Endometrial microvascular endothelial cells (primary cell): Measurements from ENCODE around the gene NOCT. TPM values are rescaled to one million over a fixed set of nuclear protein-coding genes. Genes with fewer than 3 reads are reported as not detected.
"Not testable (repeated sequence)": the region's sequence is repeated elsewhere in the genome, so short reads cannot be mapped to it uniquely, and the experiment has no call there.

ENCODE experiments used
- in situ Hi-C: cut with HindIII; loops from 2 replicates; pipeline ENCODE4 v1.10.0; 2017; ENCODE audit warnings: low sequenced_read_pairs, low pct_unique_long_range_greater_than_20kb; ENCODE audit errors: inconsistent ontology term
- total RNA-seq: library from RNA; depleted of rRNA; stranded (reverse); fragments of >200 nt; gene quantifications from one replicate; pipeline ENCODE4 v1.2.3, GENCODE V29; 2015; ENCODE audit errors: inconsistent ontology term

The NOCT gene
- total RNA-seq, 1 donor from 2014 or later, result 20.5 TPM

DNA sequence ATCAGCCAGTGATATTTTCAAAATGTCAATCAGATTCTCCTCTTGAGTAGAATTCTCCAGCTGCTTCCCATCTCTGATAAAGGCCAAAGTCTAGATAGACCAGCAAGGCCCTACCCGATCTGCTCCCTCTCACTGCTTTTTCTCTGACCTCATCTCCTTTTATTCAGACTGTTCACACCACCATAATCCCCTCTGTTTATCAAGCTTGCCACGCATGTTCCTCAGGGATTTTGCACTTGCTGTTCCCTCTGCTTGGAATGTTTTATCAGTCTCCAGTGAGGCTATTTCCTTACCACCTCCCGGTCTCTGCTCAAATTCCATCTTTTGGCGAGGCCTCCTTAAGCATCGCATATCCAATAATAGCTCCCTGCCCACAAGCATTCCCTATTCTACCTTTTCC is 20.1 kb downstream of the NOCT start:
- in situ Hi-C loops, result no loop called here

GRCh38 chr4:139036885-139037284 is 21.3 kb downstream of the NOCT start:
- in situ Hi-C loops, result no loop called here

DNA sequence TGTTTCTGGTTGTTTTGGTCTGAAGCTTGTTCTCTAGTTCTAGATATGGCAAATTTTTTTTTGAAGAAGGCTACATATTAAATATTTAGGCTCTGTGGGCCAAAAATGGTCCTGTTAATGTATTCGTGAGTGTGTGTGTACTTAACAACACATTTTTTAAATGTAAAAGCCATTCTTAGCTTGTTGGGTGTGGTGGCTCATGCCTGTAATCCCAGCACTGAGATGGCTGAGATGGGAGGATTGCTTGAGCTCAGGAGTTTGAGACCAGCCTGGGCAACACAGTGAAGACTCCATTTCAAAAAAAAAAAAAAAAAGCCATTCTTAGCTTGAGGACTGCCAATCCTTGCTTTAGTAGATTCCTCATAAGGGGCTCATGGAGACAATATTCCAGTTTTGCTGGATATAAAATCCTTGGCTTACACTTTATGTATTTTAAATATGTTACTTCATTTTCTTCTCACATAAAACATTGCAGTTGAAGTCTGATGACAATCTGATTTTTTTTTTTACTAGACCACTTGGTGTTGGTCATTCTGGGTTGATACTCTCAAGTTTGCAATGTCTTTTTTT is 23.4 kb downstream of the NOCT start:
- in situ Hi-C loops, result no loop called here

DNA sequence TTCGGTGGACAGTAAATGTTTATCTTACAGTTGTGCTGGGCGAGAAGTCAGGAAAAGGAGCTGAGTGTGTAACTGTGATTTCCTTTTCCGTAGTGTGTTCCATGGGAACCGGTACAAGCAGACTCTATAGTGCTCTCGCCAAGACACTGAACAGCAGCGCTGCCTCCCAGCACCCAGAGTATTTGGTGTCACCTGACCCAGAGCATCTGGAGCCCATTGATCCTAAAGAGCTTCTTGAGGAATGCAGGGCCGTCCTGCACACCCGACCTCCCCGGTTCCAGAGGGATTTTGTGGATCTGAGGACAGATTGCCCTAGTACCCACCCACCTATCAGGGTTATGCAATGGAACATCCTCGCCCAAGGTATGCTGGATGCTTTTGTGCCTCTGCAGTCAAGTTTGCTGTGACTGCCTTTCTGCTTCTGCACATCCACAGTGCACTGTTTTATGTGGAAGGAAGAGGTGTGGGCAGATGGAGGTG is 27.4 kb downstream of the NOCT start:
- in situ Hi-C loops, result no loop called here

DNA sequence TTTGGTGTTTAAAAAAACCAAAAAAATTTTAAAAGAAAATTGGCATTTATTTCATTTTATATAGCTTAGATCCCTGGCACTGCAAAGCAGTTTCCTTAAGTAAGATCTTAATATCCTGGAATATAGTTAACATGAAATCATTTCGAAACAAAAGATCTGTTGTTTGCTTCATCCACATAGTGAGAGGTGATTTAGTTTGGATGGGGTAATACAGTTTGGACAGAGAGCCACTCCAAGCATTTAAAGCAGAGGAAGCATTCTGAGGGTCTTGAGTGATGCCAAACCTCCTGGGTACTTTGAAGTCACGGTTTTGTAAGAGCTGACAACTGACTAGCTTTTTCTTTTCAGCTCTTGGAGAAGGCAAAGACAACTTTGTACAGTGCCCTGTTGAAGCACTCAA is 28.7 kb downstream of the NOCT start:
- in situ Hi-C loops, result no loop called here

GRCh38 chr4:139048026-139048425 is 32.4 kb downstream of the NOCT start:
- in situ Hi-C loops, result no loop called here

DNA sequence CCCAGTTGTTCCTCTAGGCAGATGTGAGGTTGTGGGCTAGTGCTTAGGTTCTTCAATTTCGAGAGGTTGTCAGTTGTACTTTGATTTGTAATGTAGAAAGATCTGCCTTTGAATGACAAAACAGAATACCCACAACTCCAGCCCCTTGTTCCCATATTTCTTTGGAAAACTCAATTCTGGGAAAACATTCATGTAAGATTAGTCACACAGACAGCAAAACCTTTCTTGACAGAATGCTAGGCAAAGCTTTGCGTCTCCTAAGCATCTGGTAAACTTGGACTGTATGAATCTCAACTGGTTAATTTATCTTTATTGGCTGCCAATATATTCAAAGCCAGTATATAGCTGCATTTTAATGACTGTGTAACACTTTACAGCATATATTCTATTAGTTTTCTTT is 34.9 kb downstream of the NOCT start:
- in situ Hi-C loops, result no loop called here

DNA sequence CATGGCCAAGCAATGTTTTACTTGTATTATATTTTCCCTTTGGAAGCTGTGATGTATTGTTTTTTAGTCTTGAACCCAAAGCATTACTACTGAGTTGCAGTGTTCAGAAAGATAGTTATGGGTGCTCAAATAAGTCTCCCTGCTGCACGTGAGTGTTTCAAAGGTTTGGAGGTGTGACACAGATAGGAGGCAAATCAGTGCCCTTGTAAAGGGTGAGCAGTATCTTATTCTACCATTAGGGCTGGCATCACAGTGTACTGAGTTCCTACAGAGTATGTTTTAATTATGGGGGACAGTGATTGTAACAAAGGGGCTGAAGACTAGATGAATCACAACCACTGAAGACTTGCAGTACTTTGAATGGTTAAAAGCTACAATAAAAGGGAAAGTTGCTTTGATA is 38.3 kb downstream of the NOCT start:
- in situ Hi-C loops, result no loop called here

DNA sequence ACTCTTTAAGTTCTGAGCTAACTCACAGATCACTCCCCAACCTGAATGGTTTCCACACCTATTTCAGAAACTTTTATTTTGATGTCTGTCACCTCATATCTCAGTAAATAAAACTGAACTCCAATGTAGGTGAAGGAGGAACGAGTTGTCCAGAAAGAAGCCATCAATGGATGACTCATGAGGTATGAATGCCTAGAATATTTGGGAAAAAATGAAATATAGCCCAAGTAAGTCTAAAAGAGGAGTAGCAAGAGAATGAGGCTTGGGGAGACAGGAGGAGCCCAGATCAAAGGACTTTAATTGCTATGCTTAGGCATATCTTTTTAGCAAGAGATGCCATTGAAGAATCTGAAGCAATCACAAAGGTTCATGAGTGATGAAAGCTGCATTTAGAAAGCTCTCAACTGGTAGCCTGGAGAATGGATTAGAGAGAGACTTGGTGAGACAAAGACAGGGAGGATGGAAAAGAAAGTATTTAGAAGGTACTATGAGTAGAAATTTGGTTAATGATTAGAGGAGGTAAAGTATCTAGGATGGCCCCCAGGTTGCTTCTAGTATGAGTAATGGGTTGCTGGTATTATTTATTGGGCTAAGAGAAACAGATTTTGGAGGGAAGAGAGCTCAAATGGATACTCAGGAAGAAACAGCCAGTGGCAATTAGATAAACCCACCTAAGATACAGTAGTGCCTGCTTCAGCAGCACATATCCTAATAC is 39.4 kb downstream of the NOCT start:
- in situ Hi-C loops, result no loop called here

DNA sequence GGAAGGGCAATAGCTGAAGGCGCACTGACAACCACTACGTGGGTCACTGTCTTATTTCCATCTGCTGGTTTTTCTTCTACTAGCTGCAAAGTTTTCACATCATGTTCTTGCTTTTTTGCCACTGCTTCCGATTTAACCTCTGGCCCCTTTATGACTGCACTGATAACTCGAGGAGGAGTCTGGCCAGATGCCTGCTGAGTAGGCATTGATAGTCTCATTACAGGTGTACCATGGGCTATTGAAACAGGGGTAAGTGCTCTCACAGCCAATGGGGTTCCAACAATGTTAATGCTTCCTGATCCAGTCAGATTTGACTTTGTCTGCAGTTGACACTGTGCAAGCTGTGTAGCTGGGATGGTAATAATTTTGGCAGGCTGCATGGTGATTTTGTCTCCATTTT is 43.4 kb downstream of the NOCT start:
- in situ Hi-C loops, result not testable (repeated sequence)

DNA sequence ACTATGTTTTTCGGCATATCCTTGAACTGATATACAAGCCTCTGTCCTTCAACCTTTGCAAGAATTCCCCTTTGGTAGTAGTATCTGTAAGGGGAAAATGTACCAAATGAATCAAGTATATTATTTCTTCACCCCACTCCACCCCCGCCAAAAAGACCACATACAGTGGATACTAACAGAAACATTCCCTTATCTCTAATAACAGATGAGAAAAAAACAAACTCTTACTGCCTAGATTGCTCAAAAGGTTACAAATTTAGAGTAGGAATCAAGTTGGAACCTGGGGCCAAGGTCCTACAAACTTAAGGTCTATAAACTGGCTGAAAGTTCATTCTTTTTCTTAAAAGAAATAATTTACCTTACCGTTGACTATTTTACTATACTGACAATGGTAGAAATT is 45.0 kb downstream of the NOCT start:
- in situ Hi-C loops, result no loop called here

DNA sequence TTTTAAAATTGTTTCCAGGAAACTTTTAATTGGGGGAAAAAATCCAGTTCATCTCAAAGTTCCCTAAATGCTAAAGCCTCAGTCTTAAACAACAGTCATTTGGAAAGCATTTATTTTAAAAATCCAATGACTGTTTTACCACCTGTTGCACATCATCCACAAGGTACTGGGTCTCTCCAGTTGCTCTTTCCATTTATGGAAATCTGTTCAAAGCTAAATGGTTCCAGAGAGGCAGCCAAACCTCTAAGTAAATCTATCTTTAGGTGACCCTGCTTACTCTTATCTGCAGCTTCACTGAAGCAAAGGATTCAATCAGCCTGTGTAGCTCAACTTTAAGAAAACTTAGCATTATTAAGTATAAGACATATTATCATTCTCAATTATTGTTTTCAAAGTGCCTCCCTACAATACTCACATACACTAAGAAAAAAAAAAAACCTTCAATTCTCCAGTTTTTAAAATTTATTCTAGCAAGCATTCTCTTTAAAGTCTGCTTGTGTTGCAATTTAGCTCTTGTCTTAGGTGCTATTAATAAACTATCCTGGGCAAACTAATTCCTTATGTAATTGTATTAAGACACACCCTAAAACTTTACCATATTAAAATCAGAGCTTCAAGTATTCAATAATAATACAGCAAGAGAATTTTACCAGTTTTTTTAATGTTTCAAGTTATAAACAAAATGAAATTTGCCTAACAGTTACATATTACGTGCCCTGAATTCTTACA is 60.6 kb downstream of the NOCT start:
- in situ Hi-C loops, result no loop called here

GRCh38 chr4:139077567-139078355 is 62.2 kb downstream of the NOCT start:
- in situ Hi-C loops, result no loop called here

DNA sequence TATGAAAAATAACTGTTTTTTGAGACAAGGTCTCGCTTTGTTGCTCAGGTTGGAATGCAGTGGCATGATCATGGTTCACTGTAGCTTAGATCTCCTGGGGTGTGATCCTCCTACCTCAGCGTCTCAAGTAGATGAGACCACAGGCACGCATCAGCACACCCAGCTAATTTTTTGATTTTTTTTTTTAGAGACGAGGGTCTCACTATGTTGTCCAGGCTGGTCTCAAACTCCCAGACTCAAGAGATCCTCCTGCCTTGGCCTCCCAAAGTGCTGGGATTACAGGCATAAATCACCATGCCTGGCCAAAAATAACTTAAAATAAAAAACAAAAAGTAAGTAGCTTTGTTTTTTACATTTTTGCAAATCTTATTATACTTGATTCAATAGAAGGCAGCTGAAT is 63.3 kb downstream of the NOCT start:
- in situ Hi-C loops, result no loop called here

- in situ Hi-C loops, result no loop called here
Observed at GRCh38 chr4:139082750-139083606, 67.4 kb downstream of the NOCT start.

DNA sequence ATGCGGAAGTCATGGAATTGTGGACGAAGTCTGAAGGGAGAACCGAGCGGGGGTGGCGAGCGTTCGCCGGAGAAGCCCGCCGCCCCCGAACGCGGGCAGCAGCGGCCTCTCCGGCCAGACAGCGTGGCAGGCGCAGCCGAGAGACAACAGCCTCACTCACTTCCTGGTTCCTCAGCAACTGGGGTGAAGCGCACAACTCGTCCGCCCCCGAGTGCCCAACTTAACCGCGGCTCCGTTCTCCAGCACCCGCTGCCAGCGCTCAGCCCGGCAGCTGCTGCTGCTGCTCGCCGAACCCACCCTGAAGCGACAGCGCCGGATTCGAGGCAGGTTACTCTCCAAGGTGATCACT is 68.0 kb downstream of the NOCT start:
- in situ Hi-C loops, result no loop called here

DNA sequence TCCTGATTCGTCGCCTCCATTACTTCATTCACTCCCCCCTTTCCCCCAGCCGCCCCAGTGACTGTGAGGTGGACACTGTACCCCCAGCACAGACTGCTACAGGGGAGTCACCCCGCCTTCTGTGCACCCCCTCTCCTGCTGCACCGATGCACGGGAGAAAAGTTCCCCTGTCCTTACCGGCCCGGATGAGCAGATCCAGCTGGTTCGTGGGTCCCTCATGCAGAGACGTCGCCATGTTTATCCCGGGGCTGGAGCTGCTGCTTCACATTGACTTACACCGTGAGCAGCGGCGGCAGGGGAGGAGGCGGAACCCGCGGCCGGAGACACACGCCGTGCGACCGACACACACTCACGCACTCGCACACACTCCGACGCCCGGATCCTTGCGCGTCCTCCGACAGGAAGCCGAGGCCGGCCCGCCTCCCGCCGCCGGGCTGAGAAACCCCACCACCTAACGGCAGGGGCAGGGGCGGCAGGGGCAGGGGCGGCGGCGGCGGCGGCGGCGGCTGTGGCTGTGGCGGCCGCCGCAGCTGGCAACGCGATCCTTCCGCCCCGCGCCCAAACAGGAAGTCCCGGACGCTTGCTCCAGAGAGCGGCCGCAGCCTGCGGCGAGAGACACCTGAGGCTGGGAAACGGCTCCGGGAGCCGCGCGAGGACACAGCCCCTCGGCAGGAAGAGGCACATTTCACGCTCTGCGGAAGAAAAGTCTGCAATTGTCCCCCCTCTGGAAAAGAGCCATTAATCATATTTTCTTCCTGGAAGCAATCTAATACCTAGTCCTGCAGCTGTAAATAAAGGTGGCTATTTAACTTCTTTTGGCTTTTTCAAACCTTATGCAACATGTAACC is 68.6 kb downstream of the NOCT start:
- in situ Hi-C loops, result no loop called here

GRCh38 chr4:139084804-139085093 is 69.2 kb downstream of the NOCT start:
- in situ Hi-C loops, result no loop called here
